Left lung (tissue), 10 donors: ENCODE measurements around the gene TEDC1. TPM values are rescaled to one million over a fixed set of nuclear protein-coding genes. Genes with fewer than 3 reads are reported as not detected.
A peak's percentile ranks its signal among the peaks of the same experiment; 100 is the strongest.

Experiments
- ATAC-seq: fragments of 200-7000 bp; cut with Tn5 transposase; one replicate; pipeline ENCODE4 v1.9.1; 2020; ENCODE audit warnings: moderate library complexity
- DNase-seq, 4 donors: peaks; one replicate each; pipeline ENCODE4 v3.0.0-alpha.2; 2013 to 2020
- H3K27ac ChIP-seq, 2 donors: fragments of 200-600 bp; sonication (generic) in 1 of 2; one replicate each; pipeline versions ENCODE4 v1.5.0 to v1.8.0; 2020 to 2021
- H3K27me3 ChIP-seq, 2 donors: fragments of 200-600 bp; sonication (generic) in 1 of 2; one replicate each; pipeline versions ENCODE4 v1.5.0 to v1.8.0; 2020 to 2021
- H3K36me3 ChIP-seq, 2 donors: fragments of 200-600 bp; sonication (generic) in 1 of 2; one replicate each; pipeline versions ENCODE4 v1.5.0 to v1.8.0; 2020 to 2021
- H3K4me1 ChIP-seq, 2 donors: fragments of 200-600 bp; one replicate each; pipeline ENCODE4 v1.8.0; 2021
- H3K4me3 ChIP-seq, 2 donors: fragments of 200-600 bp; sonication (generic) in 1 of 2; one replicate each; pipeline versions ENCODE4 v1.5.0 to v1.8.0; 2020 to 2021; ENCODE audit warnings: mild to moderate bottlenecking in 1 of 2
- H3K9me3 ChIP-seq, 2 donors: fragments of 200-600 bp; sonication (generic) in 1 of 2; one replicate each; pipeline versions ENCODE4 v1.5.0 to v1.8.0; 2020 to 2021
- CTCF ChIP-seq, 2 donors: fragments of 200-600 bp; sonication (generic) in 1 of 2; IDR thresholded peaks; one replicate each; pipeline versions ENCODE4 v1.5.0 to v1.8.0; 2021; ENCODE audit warnings: antibody characterized with exemption in 2 of 2
- intact Hi-C, 2 donors: fragments of 100-400 bp; cut with DNase I; formaldehyde crosslinking; loops; one replicate each; pipeline versions ENCODE4 v1.11.2 to v1.14.2; 2022
- polyA plus RNA-seq, 6 donors: library from polyadenylated mRNA; unstranded; fragments of 120-200 nt; gene quantifications; one replicate each; pipeline ENCODE4 v1.2.1, GENCODE V29; 2013; ENCODE audit not compliant: insufficient read length in 6 of 6
- total RNA-seq, 2 donors: library from RNA; stranded (reverse); fragmentation: NEBNext Ultra II Directional; extraction: Animal tissue kit (Norgen Biotek cat#: 25700); gene quantifications; one replicate each; pipeline ENCODE4 v1.2.1, GENCODE V29; 2021
- donor health status: DM: no; HTN: yes; CAD: no.
- donor health status: DM: no; HTN: no; CAD: no.

The TEDC1 gene
- total and polyA plus RNA-seq, 8 donors, result 5.9 to 16.8 (median 8.8) TPM

GRCh38 chr14:105448706-105449111 lies 42.3 kb upstream of the TEDC1 start:
- DNase-seq (peak; percentile 62 to 90 (median 75)), ATAC-seq (peak; percentile 95)
- no peak overlapping the region for H3K4me3 ChIP-seq
- peak; percentile 91 to 93 for TF ChIP-seq CTCF (IDR thresholded peaks at IDR 0.05)
- H3K9me3 ChIP-seq, result no peaks in the 10 kb centered on the region
- no peak overlapping the region for H3K27ac ChIP-seq
- intact Hi-C loops, result no loop called here
- peaks cover 4 to 8% of the 10 kb centered on the region in 2 donors for H3K4me1 ChIP-seq
- peaks cover 0 to 51% of the 10 kb centered on the region in 2 donors for H3K36me3 ChIP-seq
- H3K27me3 ChIP-seq, result no peaks in the 10 kb centered on the region

- DNase-seq, result peak in 1 of 4 donors; percentile 79
- no peak overlapping the region for H3K27ac ChIP-seq
- ATAC-seq, result no peak
- no peak for TF ChIP-seq CTCF (IDR thresholded peaks at IDR 0.05)
- H3K27me3 ChIP-seq, result no peaks in the 10 kb centered on the region
- H3K36me3 ChIP-seq, result peaks cover 0 to 58% of the 10 kb centered on the region in 2 donors
- intact Hi-C loops, result no loop called here
- H3K9me3 ChIP-seq, result no peaks in the 10 kb centered on the region
- H3K4me3 ChIP-seq, result no peak overlapping the region
- H3K4me1 ChIP-seq, result peaks cover 4 to 8% of the 10 kb centered on the region in 2 donors
Measured at GRCh38 chr14:105449276-105450122, 41.5 kb upstream of the TEDC1 start.

- ATAC-seq (no peak), DNase-seq (peak in 1 of 4 donors; percentile 64)
- no peaks in the 10 kb centered on the region for H3K9me3 ChIP-seq
- intact Hi-C loops, result no loop called here
- peaks cover 4 to 8% of the 10 kb centered on the region in 2 donors for H3K4me1 ChIP-seq
- no peak overlapping the region for H3K27ac ChIP-seq
- TF ChIP-seq CTCF (IDR thresholded peaks at IDR 0.05), result no peak
- H3K36me3 ChIP-seq, result peaks cover 0 to 65% of the 10 kb centered on the region in 2 donors
- H3K27me3 ChIP-seq, result no peaks in the 10 kb centered on the region
- no peak overlapping the region for H3K4me3 ChIP-seq
Measured at GRCh38 chr14:105450123-105450505, 40.9 kb upstream of the TEDC1 start.

GRCh38 chr14:105450864-105451720 lies 40.0 kb upstream of the TEDC1 start:
- Histone ChIP-seq H3K4me3 (no peak overlapping the region), H3K27ac (no peak overlapping the region), H3K4me1 (peaks cover 4 to 8% of the 10 kb centered on the region in 2 donors), H3K27me3 (no peaks in the 10 kb centered on the region), H3K36me3 (peaks cover 0 to 71% of the 10 kb centered on the region in 2 donors), H3K9me3 (no peaks in the 10 kb centered on the region)
- TF ChIP-seq CTCF (IDR thresholded peaks at IDR 0.05), result no peak
- no peak for ATAC-seq
- peak in 1 of 4 donors; percentile 61 for DNase-seq
- intact Hi-C loops, result no loop called here

GRCh38 chr14:105452963-105453362 lies 38.1 kb upstream of the TEDC1 start:
- Histone ChIP-seq H3K27me3 (no peaks in the 10 kb centered on the region), H3K4me1 (peaks cover 4 to 8% of the 10 kb centered on the region in 2 donors), H3K9me3 (no peaks in the 10 kb centered on the region), H3K36me3 (peaks cover 0 to 86% of the 10 kb centered on the region in 2 donors), H3K27ac (no peak overlapping the region), H3K4me3 (no peak overlapping the region)
- peak in 1 of 4 donors; percentile 62 for DNase-seq
- intact Hi-C loops, result no loop called here
- no peak for TF ChIP-seq CTCF (IDR thresholded peaks at IDR 0.05)
- ATAC-seq, result no peak
